NCI-H526 treated with DMSO at 0.1 percent for 48 hours (cell line): ENCODE data around the gene ZFP36L2.

ENCODE experiments used
- DNase-seq: peaks from one replicate; lab custom pipeline; 2025; lab: John Stamatoyannopoulos, UW

The ZFP36L2 gene

GRCh38 chr2:43248621-43249020 lies 22.2 kb upstream of the ZFP36L2 start:
- DNase-seq, result no peak

- no peak for DNase-seq
Observed at GRCh38 chr2:43246641-43247040, 20.2 kb upstream of the ZFP36L2 start.

GRCh38 chr2:43241558-43241957 lies 15.2 kb upstream of the ZFP36L2 start:
- no peak for DNase-seq

GRCh38 chr2:43240766-43241150 lies 14.4 kb upstream of the ZFP36L2 start:
- no peak for DNase-seq

DNA sequence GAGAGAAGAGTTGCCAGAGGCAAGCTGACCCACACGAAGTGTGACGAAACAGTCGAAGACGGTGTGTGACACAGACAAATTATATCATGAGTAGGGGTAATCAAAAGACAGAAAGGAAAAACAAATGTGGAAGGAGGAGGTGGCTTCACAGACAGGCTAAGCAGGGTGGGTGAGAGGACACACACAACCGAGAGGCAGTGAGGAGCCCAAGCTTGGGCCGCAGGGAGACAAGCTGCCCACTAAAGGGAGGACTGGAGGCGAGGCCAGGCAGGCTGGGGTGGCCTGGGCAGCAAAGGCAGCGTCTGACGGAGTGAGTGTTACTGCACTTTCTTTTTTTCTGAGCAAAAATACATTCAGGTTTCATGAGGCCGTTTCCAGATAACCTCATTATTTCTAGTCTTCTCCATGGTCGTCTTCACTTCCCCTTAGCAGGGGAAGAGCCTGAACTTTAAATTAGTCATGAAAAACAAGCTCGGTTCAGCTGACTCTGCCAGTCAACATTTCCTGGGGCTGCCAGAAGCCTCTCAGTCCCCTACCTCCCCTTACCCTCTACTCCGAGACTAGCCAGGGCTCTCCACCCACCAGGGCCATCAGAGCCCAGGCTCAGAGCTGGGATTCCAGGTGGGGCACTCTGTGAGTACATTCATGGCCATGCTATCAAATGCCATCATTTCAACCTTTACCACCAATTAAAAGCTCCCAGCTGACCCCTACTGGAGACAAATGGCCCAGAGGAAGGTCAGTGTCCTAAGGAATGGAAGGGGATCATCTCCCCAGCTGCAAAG lies 13.8 kb upstream of the ZFP36L2 start:
- no peak for DNase-seq

GRCh38 chr2:43238813-43239212 lies 12.4 kb upstream of the ZFP36L2 start:
- DNase-seq, result no peak

DNA sequence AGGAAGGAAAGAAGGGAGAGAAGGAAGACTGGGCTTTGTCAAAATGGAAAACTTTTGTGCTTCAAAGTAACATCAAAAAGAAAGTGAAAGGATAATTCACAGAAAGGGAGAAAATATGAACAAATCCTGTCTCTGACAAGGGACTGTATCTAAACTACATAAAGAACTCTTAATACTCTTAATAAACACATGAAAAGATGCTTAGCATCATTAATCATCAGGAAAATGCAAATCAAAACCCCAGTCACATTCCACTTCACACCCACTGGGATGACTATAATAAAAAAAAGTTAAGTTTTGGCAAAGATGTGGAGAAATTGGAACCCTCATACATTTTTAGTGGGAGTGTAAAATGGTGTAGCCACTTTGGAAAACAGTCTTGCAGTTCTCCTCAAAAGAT lies 11.8 kb upstream of the ZFP36L2 start:
- no peak for DNase-seq

DNA sequence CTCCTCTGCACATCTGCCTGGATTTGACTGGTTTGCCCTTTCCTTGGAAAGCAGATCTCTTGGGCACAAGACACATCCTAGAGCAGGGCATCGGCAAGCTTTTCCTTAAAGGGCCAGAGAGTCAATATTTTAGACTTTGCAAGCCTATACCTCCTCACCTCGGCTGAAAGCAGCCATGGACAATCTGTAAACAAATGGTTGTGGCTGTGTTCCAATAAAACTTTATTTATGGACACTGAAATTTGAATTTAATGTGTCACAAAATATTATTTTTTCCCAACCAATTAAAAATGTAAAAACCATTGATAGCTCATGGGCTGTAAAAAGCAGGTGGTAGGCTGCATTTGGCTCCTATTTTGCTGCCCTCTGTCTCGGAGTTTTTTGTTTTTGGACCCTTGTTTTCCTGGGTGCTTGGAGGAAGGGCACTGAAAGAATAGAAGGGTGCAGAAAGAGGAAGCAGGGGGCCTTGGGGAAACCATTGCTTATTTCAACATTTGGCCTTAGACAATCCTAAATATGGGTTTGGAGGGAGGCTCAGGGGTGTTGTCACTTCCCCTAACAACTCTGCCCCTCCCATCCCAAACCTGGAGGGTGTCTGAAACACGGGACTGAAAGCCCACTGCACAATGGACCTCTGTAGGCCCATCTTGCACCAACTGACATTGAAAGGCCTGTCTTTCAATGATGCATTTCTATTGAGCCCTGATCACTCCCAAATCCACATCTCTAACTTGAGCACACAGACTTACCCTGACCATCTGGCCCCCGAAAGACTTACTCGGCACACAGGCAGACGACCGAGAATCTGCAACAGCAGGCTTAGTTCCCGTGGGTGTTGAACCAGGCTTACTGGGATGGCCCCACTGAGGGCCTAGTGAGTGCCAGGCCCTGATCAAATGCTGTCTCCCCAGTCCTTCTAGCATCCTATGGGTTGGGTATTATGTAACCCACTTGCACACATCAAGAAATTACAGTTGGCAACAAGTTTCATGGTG lies 7.1 kb upstream of the ZFP36L2 start:
- no peak for DNase-seq

GRCh38 chr2:43230951-43231827 lies 4.8 kb upstream of the ZFP36L2 start:
- no peak for DNase-seq

DNA sequence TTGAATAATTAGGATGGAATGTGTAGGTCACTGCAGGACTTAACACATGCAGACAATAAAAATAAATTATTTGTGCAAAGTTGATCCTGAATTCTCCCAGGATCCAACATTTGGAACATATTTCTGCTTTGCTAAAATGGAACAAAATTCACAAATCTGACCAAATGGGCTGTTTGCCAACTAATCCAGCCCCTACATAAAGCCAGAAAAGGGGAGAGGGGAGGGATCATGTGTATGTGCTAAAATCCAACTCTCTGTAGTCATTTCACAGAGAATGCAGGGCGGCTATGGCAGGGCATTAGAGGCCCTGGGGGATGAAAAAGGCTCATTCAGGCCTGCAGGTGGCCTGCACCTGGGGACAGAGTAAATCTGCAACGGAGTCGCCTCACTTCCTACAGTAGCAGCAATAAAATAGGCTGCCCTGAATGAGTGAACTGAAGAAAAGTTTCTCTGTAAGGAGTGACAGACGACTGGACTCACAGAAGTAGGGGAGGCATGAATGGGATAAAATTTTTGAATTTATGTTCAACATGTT lies 4.0 kb upstream of the ZFP36L2 start:
- DNase-seq, result no peak

DNA sequence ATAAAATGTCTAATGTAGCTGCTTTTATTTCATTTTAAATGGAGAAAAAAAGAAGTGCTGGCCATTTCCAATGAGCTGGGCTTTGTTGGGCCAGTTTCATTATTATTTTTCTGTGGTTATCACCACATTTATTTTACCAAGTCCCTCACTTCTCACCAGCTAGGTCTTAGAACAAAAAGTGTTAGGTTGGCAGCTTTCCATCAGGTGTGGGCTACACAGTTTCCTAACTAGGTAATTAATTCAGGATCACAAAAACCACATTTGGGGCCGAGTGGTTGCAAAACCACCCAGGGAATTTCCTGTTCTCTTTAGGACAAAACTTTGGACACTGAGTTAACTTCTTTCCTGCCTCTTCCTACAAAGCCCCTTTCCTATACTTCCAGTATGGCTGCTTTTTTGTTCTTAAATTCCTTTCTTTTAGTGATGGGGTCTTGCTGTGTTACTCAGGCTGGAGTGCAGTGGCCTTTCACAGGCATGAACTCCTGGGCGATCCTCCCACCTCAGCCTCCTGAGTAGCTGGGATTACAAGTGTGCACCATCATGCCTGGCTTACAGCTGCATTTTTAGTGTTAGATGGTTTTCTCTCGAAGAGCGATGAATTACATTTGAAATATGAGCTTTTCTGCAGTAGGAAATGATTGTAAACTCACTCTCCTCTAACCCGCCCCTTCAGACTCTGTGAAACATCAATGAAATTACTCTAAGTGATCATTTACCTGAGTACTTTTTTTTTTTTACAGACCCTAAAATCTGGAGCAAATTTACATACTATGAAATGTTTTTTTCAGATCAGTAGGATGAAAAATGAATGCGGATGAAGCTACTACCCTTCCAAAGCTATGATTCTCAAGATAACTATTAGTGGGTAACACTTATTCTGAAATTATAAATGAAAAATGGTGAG lies 2.6 kb upstream of the ZFP36L2 start:
- DNase-seq, result no peak

GRCh38 chr2:43228321-43228751 lies 1.9 kb upstream of the ZFP36L2 start:
- no peak for DNase-seq

GRCh38 chr2:43227830-43228281 lies 1.4 kb upstream of the ZFP36L2 start:
- DNase-seq, result peak; percentile 50

GRCh38 chr2:43226955-43227829 lies 786 bp upstream of the ZFP36L2 start:
- peak; percentile 75 for DNase-seq

GRCh38 chr2:43225788-43226557 lies 433 bp downstream of the ZFP36L2 start:
- DNase-seq, result no peak

- peak; percentile 50 for DNase-seq
Observed at GRCh38 chr2:43225093-43225787, 1.2 kb downstream of the ZFP36L2 start.

DNA sequence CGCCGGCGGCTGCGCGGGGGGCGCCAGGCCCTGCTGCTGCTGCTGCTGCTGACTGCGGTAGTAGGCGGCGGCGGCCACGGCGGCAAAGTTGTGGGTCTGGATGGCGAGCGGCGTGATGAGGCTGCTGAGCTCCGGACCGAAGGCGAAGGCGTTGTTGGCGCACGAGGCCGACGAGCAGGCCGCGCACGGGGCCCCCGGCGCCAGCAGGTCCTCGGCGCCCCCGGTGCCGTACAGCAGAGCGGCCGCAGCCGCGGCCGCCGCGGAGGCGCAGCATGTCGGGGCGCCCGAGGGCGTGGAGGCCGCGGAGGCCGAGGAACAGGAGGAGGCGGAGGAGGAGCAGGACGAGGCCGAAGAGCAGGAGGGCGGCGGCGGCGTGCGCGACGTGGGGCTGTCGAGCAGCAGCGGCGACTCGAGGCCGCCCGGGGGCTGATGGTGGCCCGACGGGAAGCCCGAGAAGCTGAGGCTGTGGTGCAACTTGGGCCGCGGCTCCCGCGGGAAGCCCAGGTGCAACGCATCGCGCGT lies 1.8 kb downstream of the ZFP36L2 start:
- peak; percentile 11 for DNase-seq

DNA sequence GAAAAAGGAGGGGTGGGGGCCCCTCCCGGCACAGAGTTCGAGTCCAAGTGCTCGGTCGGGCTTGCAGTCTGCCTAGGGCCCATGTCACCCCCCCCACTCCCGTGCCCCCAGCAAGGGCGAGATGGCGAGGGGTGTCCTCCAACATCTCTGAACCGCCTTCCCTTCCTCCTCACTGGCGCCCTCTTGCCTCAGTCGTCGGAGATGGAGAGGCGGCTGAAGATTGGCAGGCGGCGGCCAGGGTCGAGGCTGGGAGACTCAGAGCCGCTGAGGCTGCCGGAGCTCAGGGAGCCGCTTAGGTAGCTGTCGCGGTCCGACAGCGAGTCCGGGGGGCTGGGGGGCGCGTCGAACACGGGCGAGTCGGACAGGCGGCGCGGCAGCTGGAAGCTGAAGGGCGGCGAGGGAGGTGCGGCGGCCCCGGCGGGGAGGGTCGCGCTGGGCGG lies 2.3 kb downstream of the ZFP36L2 start:
- DNase-seq, result peak; percentile 56
